Astrocyte (in vitro differentiated cells and primary cell): ENCODE measurements around the gene SRSF5. TPM values are rescaled to one million over a fixed set of nuclear protein-coding genes. Genes with fewer than 3 reads are reported as not detected.

ENCODE experiments used
- DNase-seq: peaks from one replicate; pipeline ENCODE4 v3.0.0-alpha.2; 2010; ENCODE audit warnings: low read depth
- FAIRE-seq: peaks from 2 replicates; lab custom pipeline; 2011; peaks lifted over from hg19 to GRCh38; lab: Jason Lieb, UNC
- H2AFZ ChIP-seq: 2 replicates; pipeline ENCODE4 v1.6.0; 2012; ENCODE audit warnings: low read depth, low read length, inconsistent platforms
- H3K27ac ChIP-seq: 2 replicates; pipeline ENCODE4 v1.5.1; 2011; ENCODE audit warnings: low read depth, low read length, inconsistent platforms
- H3K27me3 ChIP-seq: 2 replicates; pipeline ENCODE4 v1.6.0; 2011; ENCODE audit warnings: low read length, inconsistent platforms; ENCODE audit not compliant: insufficient read depth
- H3K36me3 ChIP-seq: 2 replicates; pipeline ENCODE4 v1.5.1; 2011; ENCODE audit warnings: low read length, inconsistent platforms; ENCODE audit not compliant: insufficient read depth
- H3K4me1 ChIP-seq: 2 replicates; pipeline ENCODE4 v1.5.1; 2011; ENCODE audit warnings: low read length, inconsistent platforms; ENCODE audit not compliant: insufficient read depth
- H3K4me2 ChIP-seq: 2 replicates; pipeline ENCODE4 v1.6.0; 2012; ENCODE audit warnings: low read length, inconsistent platforms
- H3K4me3 ChIP-seq: 2 replicates; pipeline ENCODE4 v1.5.1; 2011; ENCODE audit warnings: low read depth, mild to moderate bottlenecking, low read length, inconsistent platforms; ENCODE audit not compliant: insufficient read depth
- H3K79me2 ChIP-seq: 2 replicates; pipeline ENCODE4 v1.6.0; 2012; ENCODE audit warnings: mild to moderate bottlenecking, low read length, inconsistent platforms; ENCODE audit not compliant: insufficient read depth
- H3K9ac ChIP-seq: 2 replicates; pipeline ENCODE4 v1.6.0; 2012; ENCODE audit warnings: mild to moderate bottlenecking, low read length, inconsistent platforms
- H3K9me3 ChIP-seq: 2 replicates; pipeline ENCODE4 v1.5.1; 2012; ENCODE audit warnings: low read depth, mild to moderate bottlenecking, low read length, inconsistent platforms; ENCODE audit not compliant: insufficient read depth
- H4K20me1 ChIP-seq: 2 replicates; pipeline ENCODE4 v1.6.0; 2012; ENCODE audit warnings: low read length, inconsistent platforms; ENCODE audit not compliant: insufficient read depth
- H3K27ac Mint-ChIP-seq: one replicate; pipeline ENCODE4 v1.8.0; 2021; ENCODE audit warnings: mild to moderate bottlenecking, mixed read lengths; ENCODE audit not compliant: unreplicated experiment
- H3K27me3 Mint-ChIP-seq: one replicate; pipeline ENCODE4 v1.8.0; 2021; ENCODE audit warnings: low read depth, mixed read lengths; ENCODE audit not compliant: unreplicated experiment
- H3K36me3 Mint-ChIP-seq: one replicate; pipeline ENCODE4 v1.8.0; 2021; ENCODE audit warnings: low read depth, mixed read lengths; ENCODE audit not compliant: unreplicated experiment
- H3K4me1 Mint-ChIP-seq: one replicate; pipeline ENCODE4 v1.8.0; 2021; ENCODE audit warnings: low read depth, mixed read lengths; ENCODE audit not compliant: unreplicated experiment
- H3K4me3 Mint-ChIP-seq: one replicate; pipeline ENCODE4 v1.8.0; 2021; ENCODE audit warnings: mild to moderate bottlenecking, moderate library complexity, mixed read lengths; ENCODE audit not compliant: unreplicated experiment
- H3K9me3 Mint-ChIP-seq: one replicate; pipeline ENCODE4 v1.8.0; 2021; ENCODE audit warnings: mild to moderate bottlenecking, mixed read lengths; ENCODE audit not compliant: unreplicated experiment
- CTCF ChIP-seq: IDR thresholded peaks from 2 replicates; pipeline ENCODE4 v1.5.1; 2011; ENCODE audit warnings: low read depth, mild to moderate bottlenecking, inconsistent platforms, low read length, moderate library complexity; ENCODE audit not compliant: insufficient read depth
- EZH2 ChIP-seq: IDR thresholded peaks from 2 replicates; pipeline ENCODE4 v1.6.1; 2012; ENCODE audit warnings: mild to moderate bottlenecking, low read length, inconsistent platforms; ENCODE audit not compliant: insufficient read depth
- total RNA-seq: library from RNA; stranded (reverse); gene quantifications from 2 replicates; pipeline ENCODE4 v1.2.1, GENCODE V29; 2021

The SRSF5 gene
- total RNA-seq, 1 donor from 2014 or later: 195 TPM

- Mint-ChIP-seq H3K36me3 (no peaks in the 10 kb centered on the region), H3K4me1 (peaks cover 2% of the 10 kb centered on the region), H3K27ac (no peak overlapping the region), H3K27me3 (peaks cover 2% of the 10 kb centered on the region), H3K9me3 (no peaks in the 10 kb centered on the region), H3K4me3 (no peak overlapping the region)
- H3K4me3 ChIP-seq: no peak overlapping the region
- DNase-seq: no peak
- FAIRE-seq: no peak
- no peak overlapping the region for H3K9ac ChIP-seq
- H3K27ac ChIP-seq: no peak overlapping the region
- no peak overlapping the region for H2AFZ ChIP-seq
- no peaks in the 10 kb centered on the region for H3K36me3 ChIP-seq
- H3K27me3 ChIP-seq: no peaks in the 10 kb centered on the region
- no peaks in the 10 kb centered on the region for H3K9me3 ChIP-seq
- H3K4me2 ChIP-seq: no peak overlapping the region
- no peaks in the 10 kb centered on the region for H3K4me1 ChIP-seq
- no peaks in the 10 kb centered on the region for H4K20me1 ChIP-seq
- no peaks in the 10 kb centered on the region for H3K79me2 ChIP-seq
- TF ChIP-seq CTCF (no peak), EZH2 (no peak)
Observed at GRCh38 chr14:69750495-69750894, 16.4 kb upstream of the SRSF5 start.

GRCh38 chr14:69752773-69753172, 14.2 kb upstream of the SRSF5 start:
- no peaks in the 10 kb centered on the region for H3K4me1 ChIP-seq
- Mint-ChIP-seq H3K27ac (no peak overlapping the region), H3K4me1 (no peaks in the 10 kb centered on the region), H3K4me3 (no peak overlapping the region), H3K9me3 (no peaks in the 10 kb centered on the region), H3K27me3 (peaks cover 2% of the 10 kb centered on the region), H3K36me3 (no peaks in the 10 kb centered on the region)
- no peaks in the 10 kb centered on the region for H3K79me2 ChIP-seq
- H3K4me3 ChIP-seq: no peak overlapping the region
- no peak overlapping the region for H3K4me2 ChIP-seq
- no peaks in the 10 kb centered on the region for H4K20me1 ChIP-seq
- no peak overlapping the region for H3K27ac ChIP-seq
- FAIRE-seq (no peak), DNase-seq (no peak)
- H3K9me3 ChIP-seq: no peaks in the 10 kb centered on the region
- H2AFZ ChIP-seq: no peak overlapping the region
- no peak overlapping the region for H3K9ac ChIP-seq
- H3K27me3 ChIP-seq: no peaks in the 10 kb centered on the region
- no peaks in the 10 kb centered on the region for H3K36me3 ChIP-seq
- no peak for TF ChIP-seq EZH2

- DNase-seq: no peak
Observed at GRCh38 chr14:69753860-69754259, 13.1 kb upstream of the SRSF5 start.

More at GRCh38 chr14:69753860-69754259, 13.1 kb upstream of the SRSF5 start:
- H3K36me3 ChIP-seq: no peaks in the 10 kb centered on the region
- no peaks in the 10 kb centered on the region for H3K4me1 ChIP-seq
- H3K9me3 ChIP-seq: no peaks in the 10 kb centered on the region
- no peak overlapping the region for H3K4me3 ChIP-seq
- Mint-ChIP-seq H3K36me3 (no peaks in the 10 kb centered on the region), H3K4me1 (no peaks in the 10 kb centered on the region), H3K9me3 (no peaks in the 10 kb centered on the region), H3K4me3 (no peak overlapping the region), H3K27ac (no peak overlapping the region), H3K27me3 (peaks cover 2% of the 10 kb centered on the region)
- H3K27ac ChIP-seq: no peak overlapping the region
- no peaks in the 10 kb centered on the region for H3K27me3 ChIP-seq
- no peaks in the 10 kb centered on the region for H3K79me2 ChIP-seq
- no peak overlapping the region for H2AFZ ChIP-seq
- H4K20me1 ChIP-seq: no peaks in the 10 kb centered on the region
- TF ChIP-seq CTCF: no peak
- TF ChIP-seq EZH2: no peak
- FAIRE-seq: no peak
- no peak overlapping the region for H3K4me2 ChIP-seq
- no peak overlapping the region for H3K9ac ChIP-seq
